Activated CD4-positive, alpha-beta T cell treated with anti-CD3 and anti-CD28 coated beads for 36 hours (primary cell): ENCODE data around the gene ARFIP2. TPM values are rescaled to one million over a fixed set of nuclear protein-coding genes. Genes with fewer than 3 reads are reported as not detected.
"Not testable (repeated sequence)": the region's sequence is repeated elsewhere in the genome, so short reads cannot be mapped to it uniquely, and the experiment has no call there.

ENCODE experiments used
- ATAC-seq: fragments of 200-7000 bp; cut with Tn5 transposase; one replicate; pipeline ENCODE4 v1.10.0; 2021; ENCODE audit warnings: mild to moderate bottlenecking, moderate library complexity
- CTCF ChIA-PET: fragments of 350-600 bp; sonication (Branson Sonifier 250); formaldehyde crosslinking; loops from one replicate; lab custom pipeline; 2021; ENCODE audit warnings: antibody characterized with exemption; lab: Charles Lee
- POLR2A ChIA-PET: fragments of 350-600 bp; sonication (Branson Sonifier 250); formaldehyde crosslinking; loops from one replicate; lab custom pipeline; 2021; ENCODE audit warnings: antibody characterized with exemption, inconsistent platforms; lab: Charles Lee
- DNase-seq: peaks from one replicate; pipeline ENCODE4 v3.0.0-alpha.2; 2020
- H3K27ac Mint-ChIP-seq: one replicate; pipeline ENCODE4 v1.8.0; 2021; ENCODE audit warnings: mixed read lengths
- H3K27me3 Mint-ChIP-seq: one replicate; pipeline ENCODE4 v1.8.0; 2021; ENCODE audit warnings: mixed read lengths
- H3K36me3 Mint-ChIP-seq: one replicate; pipeline ENCODE4 v1.8.0; 2021; ENCODE audit warnings: low read depth, mixed read lengths
- H3K4me1 Mint-ChIP-seq: one replicate; pipeline ENCODE4 v1.8.0; 2021; ENCODE audit warnings: mixed read lengths
- H3K4me3 Mint-ChIP-seq: one replicate; pipeline ENCODE4 v1.8.0; 2021; ENCODE audit warnings: mild to moderate bottlenecking, moderate library complexity, mixed read lengths
- H3K9me3 Mint-ChIP-seq: one replicate; pipeline ENCODE4 v1.8.0; 2021; ENCODE audit warnings: low read depth, mixed read lengths
- intact Hi-C, 2 experiments: fragments of 100-400 bp; cut with DNase I in 1 of 2; cut with micrococcal nuclease in 1 of 2; formaldehyde crosslinking; loops; one replicate each; pipeline versions ENCODE4 v1.14.2 to v1.15.1; 2022 to 2024; cut with DNase I, micrococcal nuclease
- total RNA-seq, 2 experiments: library from RNA; stranded (reverse); gene quantifications; one replicate each; pipeline ENCODE4 v1.2.3, GENCODE V29; 2021

Gene ARFIP2
- 10 to 100 TPM; 36.7 to 40.3 TPM for total RNA-seq

GRCh38 chr11:6481012-6481923 is at the start of gene ARFIP2, which contains the start of gene TIMM10B:
ARFIP2 (minus strand) TSS chr11:6481331; CDS start chr11:6480421, 910 bp downstream.
TIMM10B (plus strand) TSS chr11:6481501; CDS start chr11:6481517, 16 bp downstream.
- peaks cover 22% of the 10 kb centered on the region for H3K36me3 Mint-ChIP-seq
- peak within 1 kb of the TSS; percentile 92 for H3K27ac Mint-ChIP-seq
- CTCF ChIA-PET = interaction anchor here (0.6 to 2.2 kb wide), 15 partner anchors 13 to 478 kb away, joined by 3 to 15 read pairs (median 4); partner anchors contain the start of genes HPX, MRPL17 and SMPD1
- POLR2A ChIA-PET = interaction anchor here (0.7 to 1.3 kb wide), 9 partner anchors 9 to 247 kb away, joined by 3 to 7 read pairs (median 4); partner anchors contain the start of genes FHIP1B, MRPL17, SMPD1 and TAF10
- intact Hi-C loops = loop anchor here (1.0 to 10.0 kb wide), 17 partner anchors 51 to 1034 kb away; partner anchors contain the start of genes APBB1 (in 2 of the 2), FHIP1B (in 2 of the 2), ILK (in 2 of the 2) and MRPL17 (in 2 of the 2)
- DNase-seq (peak; percentile 99), ATAC-seq (peak; percentile 98)
- H3K4me3 Mint-ChIP-seq = peak within 1 kb of the TSS; percentile 80
- peaks cover 30% of the 10 kb centered on the region for H3K4me1 Mint-ChIP-seq
- no peaks in the 10 kb centered on the region for H3K9me3 Mint-ChIP-seq
- H3K27me3 Mint-ChIP-seq = no peaks in the 10 kb centered on the region

- Mint-ChIP-seq H3K4me1 (peaks cover 16% of the 10 kb centered on the region), H3K27ac (peak overlapping the region; percentile 26), H3K4me3 (no peak overlapping the region), H3K27me3 (no peaks in the 10 kb centered on the region), H3K36me3 (peaks cover 31% of the 10 kb centered on the region), H3K9me3 (no peaks in the 10 kb centered on the region)
- CTCF ChIA-PET = interaction anchor here (0.8 to 5.0 kb wide), 37 partner anchors 10 to 1162 kb away, joined by 3 to 37 read pairs (median 4); partner anchors contain the start of gene MRPL17
- no peak for DNase-seq
- peak; percentile 84 for ATAC-seq
- POLR2A ChIA-PET = interaction anchor here (0.7 kb wide), 1 partner anchor 15 kb away, joined by 3 read pairs; no protein-coding TSS in a partner anchor
- intact Hi-C loops = loop anchor here (1.0 to 5.0 kb wide), 7 partner anchors 49 to 226 kb away; partner anchors contain the start of genes MRPL17 (in 2 of the 2), ARFIP2 (in 1 of the 2), ILK (in 1 of the 2) and RRP8 (in 1 of the 2)
Measured at GRCh38 chr11:6530848-6531247, 49.7 kb upstream of the ARFIP2 start.

GRCh38 chr11:6529266-6529665 is 48.1 kb upstream of the ARFIP2 start:
- intact Hi-C loops = loop anchor here in 1 of 2 experiments (10.0 kb wide), 1 partner anchor 326 kb away; no protein-coding TSS in a partner anchor
- Mint-ChIP-seq H3K27me3 (no peaks in the 10 kb centered on the region), H3K36me3 (peaks cover 41% of the 10 kb centered on the region), H3K4me3 (no peak overlapping the region), H3K9me3 (no peaks in the 10 kb centered on the region), H3K4me1 (peaks cover 28% of the 10 kb centered on the region), H3K27ac (no peak overlapping the region)
- POLR2A ChIA-PET = interaction anchor here (0.6 kb wide), 1 partner anchor 44 kb away, joined by 3 read pairs; no protein-coding TSS in a partner anchor
- CTCF ChIA-PET = interaction anchor here (0.6 to 5.0 kb wide), 9 partner anchors 22 to 226 kb away, joined by 3 to 37 read pairs (median 4); no protein-coding TSS in a partner anchor
- no peak for DNase-seq
- ATAC-seq = no peak

GRCh38 chr11:6526411-6527135 is 45.4 kb upstream of the ARFIP2 start:
- Mint-ChIP-seq H3K27ac (peak overlapping the region; percentile 83), H3K36me3 (peaks cover 36% of the 10 kb centered on the region), H3K4me1 (peaks cover 41% of the 10 kb centered on the region), H3K27me3 (no peaks in the 10 kb centered on the region), H3K9me3 (no peaks in the 10 kb centered on the region), H3K4me3 (peak overlapping the region; percentile 44)
- POLR2A ChIA-PET = interaction anchor here (0.8 kb wide), 1 partner anchor 16 kb away, joined by 4 read pairs; no protein-coding TSS in a partner anchor
- intact Hi-C loops = loop anchor here in 1 of 2 experiments (2.0 to 10.0 kb wide), 2 partner anchors 40 to 328 kb away; no protein-coding TSS in a partner anchor
- ATAC-seq (peak; percentile 16), DNase-seq (no peak)
- CTCF ChIA-PET = interaction anchor here (0.6 to 1.2 kb wide), 7 partner anchors 11 to 302 kb away, joined by 3 to 5 read pairs (median 3); partner anchors contain the start of gene MRPL17

GRCh38 chr11:6523253-6523652 is 42.1 kb upstream of the ARFIP2 start:
- Mint-ChIP-seq H3K27ac (no peak overlapping the region), H3K4me3 (no peak overlapping the region), H3K4me1 (peaks cover 41% of the 10 kb centered on the region), H3K36me3 (peaks cover 53% of the 10 kb centered on the region), H3K27me3 (no peaks in the 10 kb centered on the region), H3K9me3 (no peaks in the 10 kb centered on the region)
- POLR2A ChIA-PET = interaction anchor here (0.6 kb wide), 1 partner anchor 180 kb away, joined by 3 read pairs; no protein-coding TSS in a partner anchor
- ATAC-seq (peak; percentile 86), DNase-seq (no peak)
- intact Hi-C loops = loop anchor here in 1 of 2 experiments (10.0 kb wide), 1 partner anchor 332 kb away; no protein-coding TSS in a partner anchor
- CTCF ChIA-PET = interaction anchor here (1.0 to 2.9 kb wide), 5 partner anchors 12 to 989 kb away, joined by 3 to 11 read pairs (median 3); no protein-coding TSS in a partner anchor

- ATAC-seq, POLR2A ChIA-PET, H3K4me3 Mint-ChIP-seq, H3K9me3 Mint-ChIP-seq, H3K27me3 Mint-ChIP-seq, H3K27ac Mint-ChIP-seq, DNase-seq: not testable (repeated sequence)
- H3K4me1 Mint-ChIP-seq = peaks cover 37% of the 10 kb centered on the region
- peaks cover 44% of the 10 kb centered on the region for H3K36me3 Mint-ChIP-seq
- CTCF ChIA-PET = interaction anchor here (0.9 to 2.9 kb wide), 2 partner anchors 10 to 143 kb away, joined by 4 to 11 read pairs; no protein-coding TSS in a partner anchor
- intact Hi-C loops = loop anchor here in 1 of 2 experiments (10.0 kb wide), 1 partner anchor 333 kb away; no protein-coding TSS in a partner anchor
Measured at GRCh38 chr11:6521946-6522345, 40.8 kb upstream of the ARFIP2 start.

- no peak overlapping the region for H3K4me3 Mint-ChIP-seq
- no peak for ATAC-seq
- intact Hi-C loops = loop anchor here in 1 of 2 experiments (10.0 kb wide), 1 partner anchor 335 kb away; no protein-coding TSS in a partner anchor
- no peak for DNase-seq
- peaks cover 24% of the 10 kb centered on the region for H3K4me1 Mint-ChIP-seq
- ChIA-PET POLR2A (no interaction called here), CTCF (interaction anchor here (1.0 kb wide), 2 partner anchors 26 to 167 kb away, joined by 3 to 4 read pairs; no protein-coding TSS in a partner anchor)
- no peak overlapping the region for H3K27ac Mint-ChIP-seq
- peaks cover 45% of the 10 kb centered on the region for H3K36me3 Mint-ChIP-seq
- no peaks in the 10 kb centered on the region for H3K27me3 Mint-ChIP-seq
- no peaks in the 10 kb centered on the region for H3K9me3 Mint-ChIP-seq
Measured at GRCh38 chr11:6520265-6520664, 39.1 kb upstream of the ARFIP2 start.

- Mint-ChIP-seq H3K27ac (no peak overlapping the region), H3K4me3 (no peak overlapping the region), H3K27me3 (no peaks in the 10 kb centered on the region), H3K9me3 (no peaks in the 10 kb centered on the region), H3K4me1 (no peaks in the 10 kb centered on the region), H3K36me3 (peaks cover 54% of the 10 kb centered on the region)
- POLR2A ChIA-PET = no interaction called here
- CTCF ChIA-PET = no interaction called here
- no peak for ATAC-seq
- DNase-seq = no peak
- intact Hi-C loops = no loop called here
Measured at GRCh38 chr11:6516865-6517264, 35.7 kb upstream of the ARFIP2 start.

- Mint-ChIP-seq H3K27me3 (no peaks in the 10 kb centered on the region), H3K4me1 (no peaks in the 10 kb centered on the region), H3K27ac (no peak overlapping the region), H3K36me3 (peaks cover 17% of the 10 kb centered on the region), H3K9me3 (no peaks in the 10 kb centered on the region), H3K4me3 (no peak overlapping the region)
- no peak for DNase-seq
- intact Hi-C loops = loop anchor here (1.0 kb wide), 1 partner anchor 126 kb away; no protein-coding TSS in a partner anchor
- ATAC-seq = peak; percentile 57
- CTCF ChIA-PET = interaction anchor here (0.6 to 7.5 kb wide), 16 partner anchors 10 to 249 kb away, joined by 3 to 69 read pairs (median 3); no protein-coding TSS in a partner anchor
- POLR2A ChIA-PET = no interaction called here
Measured at GRCh38 chr11:6505577-6506240, 24.6 kb upstream of the ARFIP2 start.
